IPS-18c (cell line): ENCODE results near the gene SAMD4A.

ENCODE experiments used
- H3K4me3 ChIP-seq: 2 replicates; pipeline ENCODE4 v1.7.0; 2013; ENCODE audit warnings: low read depth, mild to moderate bottlenecking, low read length, moderate library complexity; ENCODE audit not compliant: insufficient read depth
- H3K9me3 ChIP-seq: one replicate; pipeline ENCODE4 v1.6.1; 2013; ENCODE audit warnings: mild to moderate bottlenecking, low read length, moderate library complexity; ENCODE audit not compliant: control insufficient read depth, insufficient read depth

The SAMD4A gene

GRCh38 chr14:54809767-54810166, 242.8 kb downstream of the SAMD4A start:
- Histone ChIP-seq H3K9me3 (no peaks in the 10 kb centered on the region), H3K4me3 (no peak overlapping the region)

- Histone ChIP-seq H3K4me3 (no peak overlapping the region), H3K9me3 (no peaks in the 10 kb centered on the region)
Observed at GRCh38 chr14:54812617-54813016, 245.7 kb downstream of the SAMD4A start.

GRCh38 chr14:54813081-54813480, 246.2 kb downstream of the SAMD4A start:
- no peak overlapping the region for H3K4me3 ChIP-seq

GRCh38 chr14:54814076-54814475, 247.1 kb downstream of the SAMD4A start:
- Histone ChIP-seq H3K9me3 (peaks cover under 1% of the 10 kb centered on the region), H3K4me3 (no peak overlapping the region)

More at GRCh38 chr14:54813081-54813480, 246.2 kb downstream of the SAMD4A start:
- H3K9me3 ChIP-seq, result no peaks in the 10 kb centered on the region

GRCh38 chr14:54815016-54815415, 248.1 kb downstream of the SAMD4A start:
- Histone ChIP-seq H3K4me3 (no peak overlapping the region), H3K9me3 (peaks cover 2% of the 10 kb centered on the region)

- Histone ChIP-seq H3K9me3 (peaks cover 2% of the 10 kb centered on the region), H3K4me3 (no peak overlapping the region)
Observed at GRCh38 chr14:54815515-54815914, 248.6 kb downstream of the SAMD4A start.

- H3K9me3 ChIP-seq, result peaks cover 2% of the 10 kb centered on the region
- no peak overlapping the region for H3K4me3 ChIP-seq
Observed at GRCh38 chr14:54816450-54816849, 249.5 kb downstream of the SAMD4A start.

- Histone ChIP-seq H3K9me3 (peaks cover 2% of the 10 kb centered on the region), H3K4me3 (no peak overlapping the region)
Observed at GRCh38 chr14:54817506-54817905, 250.6 kb downstream of the SAMD4A start.

- no peak overlapping the region for H3K4me3 ChIP-seq
Observed at GRCh38 chr14:54818201-54819133, 251.5 kb downstream of the SAMD4A start.

GRCh38 chr14:54822685-54823084, 255.8 kb downstream of the SAMD4A start:
- Histone ChIP-seq H3K9me3 (peaks cover 2% of the 10 kb centered on the region), H3K4me3 (no peak overlapping the region)

More at GRCh38 chr14:54818201-54819133, 251.5 kb downstream of the SAMD4A start:
- H3K9me3 ChIP-seq, result peaks cover 2% of the 10 kb centered on the region

GRCh38 chr14:54823757-54824549, 257.0 kb downstream of the SAMD4A start:
- no peak overlapping the region for H3K4me3 ChIP-seq
- peaks cover 2% of the 10 kb centered on the region for H3K9me3 ChIP-seq

- no peaks in the 10 kb centered on the region for H3K9me3 ChIP-seq
- no peak overlapping the region for H3K4me3 ChIP-seq
Observed at GRCh38 chr14:54828037-54828436, 261.1 kb downstream of the SAMD4A start.

- H3K9me3 ChIP-seq, result no peaks in the 10 kb centered on the region
- no peak overlapping the region for H3K4me3 ChIP-seq
Observed at GRCh38 chr14:54829486-54830224, 262.7 kb downstream of the SAMD4A start.

GRCh38 chr14:54830650-54831049, 263.7 kb downstream of the SAMD4A start:
- no peaks in the 10 kb centered on the region for H3K9me3 ChIP-seq
- H3K4me3 ChIP-seq, result no peak overlapping the region

- H3K4me3 ChIP-seq, result no peak overlapping the region
- no peaks in the 10 kb centered on the region for H3K9me3 ChIP-seq
Observed at GRCh38 chr14:54834081-54834480, 267.2 kb downstream of the SAMD4A start.

- no peaks in the 10 kb centered on the region for H3K9me3 ChIP-seq
- H3K4me3 ChIP-seq, result no peak overlapping the region
Observed at GRCh38 chr14:54834727-54835126, 267.8 kb downstream of the SAMD4A start.

- H3K9me3 ChIP-seq, result no peaks in the 10 kb centered on the region
- H3K4me3 ChIP-seq, result no peak overlapping the region
Observed at GRCh38 chr14:54836231-54836630, 269.3 kb downstream of the SAMD4A start.
